ENCODE results near the gene SCP2D1.
"Not testable (repeated sequence)": the region's sequence is repeated elsewhere in the genome, so short reads cannot be mapped to it uniquely, and the experiment has no call there.

SCP2D1 gene

DNA sequence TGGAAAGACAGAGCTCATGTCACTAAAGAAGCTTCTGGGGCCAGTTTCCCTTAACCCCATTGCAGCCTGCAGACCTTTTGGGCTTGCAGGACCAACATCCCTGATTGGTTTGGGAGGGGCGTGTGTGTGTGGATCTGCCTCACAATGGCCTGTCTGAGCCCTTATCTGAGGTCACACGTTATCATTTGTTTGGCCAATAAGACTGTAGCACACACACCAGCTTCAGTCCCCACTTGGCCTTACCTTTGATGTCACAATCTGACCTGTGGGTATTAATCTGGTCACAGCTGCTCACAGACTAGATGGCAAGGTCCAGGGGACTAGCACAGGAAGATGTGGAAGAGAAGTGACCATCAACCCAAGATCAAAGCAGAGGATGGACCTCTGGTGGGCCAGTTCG is at the start of gene SCP2D1:
SCP2D1 (plus strand) TSS at position 301 of the 400 bp plus-strand sequence; CDS start at position 334, 33 bp downstream.
- no peak for DNase-seq (ENCODE audit: low spot score)

DNA sequence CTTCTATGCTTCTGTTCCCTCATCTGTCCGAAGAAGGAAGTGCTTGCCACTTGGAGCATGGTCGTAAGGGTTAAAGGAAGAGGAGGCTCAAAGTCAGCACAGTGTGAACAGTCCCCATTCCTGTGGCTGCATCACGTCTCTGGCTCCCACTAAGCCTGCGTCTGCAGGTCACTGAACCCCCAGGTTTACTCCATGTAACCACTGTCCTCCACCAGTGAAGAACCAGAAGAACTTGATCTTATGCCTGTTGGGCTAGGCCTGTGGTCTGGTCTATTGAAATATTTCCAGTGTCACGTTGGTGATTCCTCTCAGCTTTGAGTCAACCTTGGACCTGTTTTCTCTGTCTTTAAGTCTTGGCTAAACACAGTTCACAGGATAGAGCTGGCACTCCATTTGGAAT is 45.9 kb upstream of the SCP2D1 start:
- no peak for DNase-seq (ENCODE audit: low spot score)

GRCh38 chr20:18773566-18773965 is 40.0 kb upstream of the SCP2D1 start:
- no peak for DNase-seq (ENCODE audit: low spot score)

DNA sequence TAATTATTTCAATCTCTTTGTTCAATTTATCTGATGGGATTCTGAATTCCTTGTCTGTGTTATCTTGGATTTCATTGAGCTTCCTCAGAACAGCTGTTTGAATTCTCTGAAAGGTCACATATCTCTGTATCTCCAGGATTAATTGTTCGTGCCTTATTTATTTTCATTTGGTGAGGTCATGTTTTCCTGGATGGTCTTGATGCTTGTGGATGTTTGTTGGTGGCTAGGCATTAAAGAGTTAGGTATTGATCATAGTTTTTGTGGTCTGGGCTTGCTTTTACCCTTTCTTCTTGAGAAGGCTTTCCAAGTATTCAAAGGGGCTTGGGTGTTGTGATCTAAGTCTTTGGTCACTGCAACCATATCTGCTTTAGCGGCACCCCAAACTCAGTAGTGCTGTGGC is 39.4 kb upstream of the SCP2D1 start:
- DNase-seq (ENCODE audit: low spot score) = no peak

- no peak for DNase-seq (ENCODE audit: low spot score)
Observed at GRCh38 chr20:18775633-18776032, 38.0 kb upstream of the SCP2D1 start.

DNA sequence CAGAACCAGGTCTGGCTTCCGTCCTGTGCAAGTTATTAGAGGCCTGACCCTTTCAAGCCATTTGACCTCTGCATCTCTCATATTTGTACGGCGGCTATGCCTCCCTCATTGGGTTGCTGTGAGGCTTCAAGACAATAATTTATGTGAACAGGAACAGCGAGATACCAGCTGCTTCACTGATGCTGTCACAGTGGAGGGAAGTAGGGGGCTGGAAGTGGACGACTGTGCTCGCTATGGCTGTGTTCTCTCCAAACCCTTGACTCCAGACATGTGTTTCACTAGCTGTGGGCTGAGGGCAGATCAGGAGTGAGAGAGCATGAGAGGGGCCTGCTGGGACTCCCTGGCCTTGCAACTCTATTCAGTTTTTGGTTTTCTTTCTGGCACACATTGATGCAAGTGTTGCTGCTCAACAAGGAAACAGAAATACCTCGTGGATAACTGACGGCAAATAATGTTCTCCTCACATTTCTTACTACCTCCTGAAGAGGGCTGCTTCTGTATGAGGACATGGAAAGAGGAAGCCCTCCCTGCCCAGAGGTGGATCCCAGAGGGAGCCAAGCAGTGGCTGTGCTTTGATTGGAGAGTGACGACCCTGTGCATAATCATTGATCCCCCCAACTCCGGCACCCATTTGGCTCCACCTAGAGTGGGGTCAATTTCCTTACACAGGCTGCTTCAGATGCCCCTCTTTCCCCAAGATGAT is 34.7 kb upstream of the SCP2D1 start:
- DNase-seq (ENCODE audit: low spot score) = no peak

DNA sequence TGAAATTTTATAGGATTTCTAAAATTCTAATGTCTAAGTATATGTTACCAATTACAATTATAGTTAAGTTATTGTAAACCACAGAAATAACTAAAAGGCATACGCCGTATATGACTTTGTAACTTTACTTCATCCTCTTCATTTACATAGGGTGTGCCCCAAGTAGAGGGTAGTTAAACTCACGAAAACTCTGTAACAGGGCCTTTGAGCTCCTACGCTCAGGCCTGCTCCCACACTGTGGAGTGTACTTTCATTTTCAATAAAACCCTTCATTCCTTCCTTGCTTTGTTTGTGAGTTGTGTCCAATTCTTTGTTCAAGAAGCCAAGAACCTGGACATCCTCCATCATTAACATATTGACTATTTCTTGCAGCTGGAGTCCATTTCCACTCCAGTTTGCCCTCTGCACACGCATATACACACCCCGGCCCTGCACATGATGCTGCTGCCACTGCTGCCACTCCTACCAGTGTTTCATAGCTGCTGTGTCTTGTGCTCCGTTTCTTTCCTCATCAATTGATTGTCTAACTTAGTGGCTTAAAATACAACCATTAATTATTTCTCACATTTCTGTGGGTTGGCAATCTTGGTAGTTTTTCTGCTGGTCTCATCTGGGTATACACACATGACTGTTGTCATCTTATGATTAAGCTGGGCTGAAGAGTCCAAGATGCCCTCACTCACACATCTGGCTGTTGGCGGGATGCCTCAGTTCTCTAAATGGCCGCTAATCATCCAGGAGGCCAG is 33.0 kb upstream of the SCP2D1 start:
- DNase-seq (ENCODE audit: low spot score) = no peak

DNA sequence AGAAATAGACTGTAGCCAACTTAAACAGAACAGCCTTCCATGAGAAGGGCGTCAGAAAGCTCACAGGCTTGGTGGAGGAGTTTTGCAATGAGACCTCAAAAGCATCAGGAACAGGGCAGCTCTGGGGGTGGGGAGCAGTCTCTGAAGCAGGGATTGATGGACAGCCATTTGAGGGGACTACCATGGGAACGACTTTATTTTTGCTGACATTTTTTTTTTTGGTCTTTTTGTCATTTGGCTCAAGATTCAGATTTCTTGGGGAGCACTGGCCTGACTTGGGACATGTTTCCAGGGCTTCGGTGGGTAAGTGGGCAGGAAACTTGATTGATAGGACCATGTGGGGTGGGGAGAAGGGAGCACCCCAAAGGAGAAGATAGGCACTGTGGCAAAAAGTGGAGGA is 32.1 kb upstream of the SCP2D1 start:
- no peak for DNase-seq (ENCODE audit: low spot score)

- no peak for DNase-seq (ENCODE audit: low spot score)
Observed at GRCh38 chr20:18783385-18783959, 30.1 kb upstream of the SCP2D1 start.

DNA sequence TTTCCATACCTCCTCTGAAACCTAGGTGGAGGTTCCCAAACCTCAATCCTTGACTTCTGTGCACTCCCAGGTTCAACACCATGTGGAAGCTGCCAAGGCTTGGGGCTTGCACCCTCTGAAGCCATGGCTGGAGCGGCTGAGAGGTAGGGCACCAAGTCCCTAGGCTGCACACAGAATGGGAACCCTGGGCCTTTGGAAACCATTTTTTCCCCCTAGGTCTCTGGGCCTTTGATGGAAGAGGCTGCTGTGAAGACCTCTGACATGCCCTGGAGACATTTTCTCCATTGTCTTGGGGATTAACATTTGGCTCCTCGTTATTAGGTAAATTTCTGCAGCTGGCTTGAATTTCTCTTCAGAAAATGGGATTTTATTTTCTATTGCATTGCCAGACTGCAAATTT is 26.5 kb upstream of the SCP2D1 start:
- DNase-seq (ENCODE audit: low spot score) = not testable (repeated sequence)

DNA sequence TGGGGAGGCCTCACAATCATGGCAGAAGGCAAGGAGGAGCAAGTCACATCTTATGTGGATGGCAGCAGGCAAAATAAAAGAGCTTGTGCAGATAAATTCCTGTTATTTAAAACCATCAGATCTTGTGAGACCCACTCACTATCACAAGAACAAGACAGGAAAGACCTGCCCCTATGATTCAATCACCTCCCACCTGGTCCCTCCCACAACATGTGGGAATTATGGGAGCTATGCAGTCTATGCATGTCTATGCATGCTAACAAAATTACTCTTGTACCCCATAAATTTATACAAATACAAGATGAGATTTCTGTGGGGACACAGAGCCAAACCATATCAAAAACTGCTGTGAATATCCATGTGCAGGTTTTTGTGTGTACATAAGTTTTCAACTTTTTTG is 25.6 kb upstream of the SCP2D1 start:
- DNase-seq (ENCODE audit: low spot score) = no peak

DNA sequence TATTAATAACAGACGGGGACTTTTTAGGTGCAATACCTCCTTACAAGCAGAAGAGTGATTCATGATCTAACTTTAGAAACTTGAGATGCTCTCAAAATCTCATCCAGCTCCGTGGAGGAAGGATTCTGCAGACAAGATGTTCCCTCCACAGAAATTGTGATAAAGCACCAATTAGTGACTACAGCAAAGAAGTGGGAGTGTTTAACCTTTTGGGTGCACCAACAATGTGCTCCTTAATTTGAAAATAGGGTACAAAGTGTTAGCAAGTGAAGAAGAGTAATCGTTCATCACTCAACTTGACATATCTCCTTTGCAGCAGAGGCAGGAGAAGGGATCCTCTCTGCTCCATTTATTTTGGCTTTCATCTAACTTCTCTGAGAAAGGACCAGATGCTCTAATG is 22.8 kb upstream of the SCP2D1 start:
- DNase-seq (ENCODE audit: low spot score) = no peak

DNA sequence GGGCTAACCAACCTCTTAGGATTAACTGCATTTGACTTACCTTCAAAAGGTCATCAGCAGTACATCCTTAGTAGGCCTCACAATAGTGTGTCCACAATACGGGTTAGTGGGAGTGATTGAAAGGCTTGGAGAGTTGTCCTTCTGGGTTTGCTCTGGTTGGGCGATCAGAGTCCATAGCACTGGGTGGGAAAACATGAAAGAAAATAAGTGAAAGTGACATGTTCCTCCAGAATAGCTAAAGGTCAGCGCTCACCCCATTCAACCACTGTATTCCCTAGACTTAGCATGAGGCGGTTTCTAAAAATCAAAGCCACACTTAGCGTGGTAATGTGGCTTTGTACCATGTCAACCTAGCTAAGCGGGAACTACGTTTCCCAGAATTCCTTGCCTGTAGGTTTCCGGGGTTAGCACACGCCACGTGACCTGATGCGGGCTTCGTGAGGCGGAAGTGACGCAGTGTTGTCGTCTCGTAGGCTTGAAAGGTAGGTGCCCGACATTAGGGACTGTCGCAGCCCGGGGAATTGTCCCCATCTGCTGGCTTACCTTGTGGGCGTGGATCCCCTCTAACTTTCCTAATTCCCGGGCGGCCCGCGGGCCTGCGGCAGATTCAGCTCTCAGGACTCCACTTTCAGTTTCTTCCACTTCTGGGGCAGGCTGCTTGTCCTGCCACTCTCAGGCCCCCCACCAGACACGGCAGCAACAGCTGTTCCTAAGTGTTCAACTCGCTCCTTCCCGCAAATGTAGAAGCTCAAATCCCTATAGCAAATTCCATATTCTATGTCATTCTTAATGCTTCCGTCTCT is 19.8 kb upstream of the SCP2D1 start:
- peak; percentile 89 for DNase-seq (ENCODE audit: low spot score)

DNA sequence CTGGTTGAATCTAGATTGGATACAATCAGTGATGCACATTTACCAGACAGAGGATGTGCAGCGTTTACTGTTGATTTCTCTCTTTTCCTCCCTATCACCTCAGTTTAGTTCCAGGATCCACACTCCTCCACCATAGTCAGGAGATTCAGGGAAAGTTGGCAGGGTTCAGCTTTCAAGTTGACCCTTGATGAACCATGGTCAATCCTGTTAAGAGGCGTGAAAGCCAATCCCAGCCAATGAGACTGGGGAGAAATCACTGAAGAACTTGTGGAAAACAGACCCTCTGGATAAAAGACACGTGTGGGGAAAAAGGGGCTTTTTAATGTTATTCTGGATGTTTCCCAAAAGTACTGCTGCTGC is 19.2 kb upstream of the SCP2D1 start:
- no peak for DNase-seq (ENCODE audit: low spot score)

DNA sequence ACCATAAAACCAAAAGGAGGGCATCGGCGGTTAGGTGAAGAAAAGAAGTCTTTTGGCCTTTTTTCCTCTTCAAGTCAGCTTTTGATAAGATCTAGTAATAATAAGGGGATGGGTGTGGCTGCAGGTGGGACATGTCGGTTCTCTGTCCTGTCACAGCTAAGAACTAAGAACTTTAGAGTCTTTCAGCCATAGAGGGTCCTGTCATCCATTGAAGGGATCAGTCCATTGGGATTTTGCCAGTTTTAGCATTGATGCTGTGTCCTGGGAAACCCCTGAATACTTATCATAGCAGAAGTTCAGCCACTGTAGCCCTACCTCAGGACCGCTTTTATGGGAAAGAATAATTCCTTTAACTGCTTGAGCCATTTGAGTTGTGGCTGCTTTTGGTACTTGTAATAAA is 18.2 kb upstream of the SCP2D1 start:
- DNase-seq (ENCODE audit: low spot score) = no peak

DNA sequence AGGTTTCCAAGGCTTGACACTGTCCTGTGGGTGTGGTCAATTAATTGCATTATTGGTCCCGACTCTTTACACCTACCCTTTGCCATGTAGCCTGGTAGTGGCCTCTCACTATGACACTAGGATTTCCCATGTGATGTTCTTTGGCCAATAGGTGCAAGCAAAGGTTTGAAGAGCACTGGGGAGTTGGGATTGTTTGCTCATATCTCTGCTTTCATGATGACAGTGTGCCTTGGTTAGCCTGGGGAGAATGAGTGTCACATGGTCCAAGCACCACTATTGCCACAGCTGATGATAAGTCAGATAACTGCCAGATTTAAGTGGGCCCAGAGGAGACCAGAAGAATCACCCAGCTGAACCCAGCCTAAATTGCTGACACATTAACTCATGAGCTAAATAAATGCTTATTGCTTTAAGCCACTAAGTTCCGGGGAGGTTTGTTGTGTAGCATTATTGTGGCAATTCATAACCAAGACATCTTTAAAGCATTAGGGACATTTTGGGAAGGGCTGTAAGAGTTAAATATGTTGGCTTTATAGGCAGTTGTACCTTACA is 17.2 kb upstream of the SCP2D1 start:
- no peak for DNase-seq (ENCODE audit: low spot score)

- no peak for DNase-seq (ENCODE audit: low spot score)
Observed at GRCh38 chr20:18801516-18801915, 12.1 kb upstream of the SCP2D1 start.

- DNase-seq (ENCODE audit: low spot score) = no peak
Observed at GRCh38 chr20:18802012-18802634, 11.5 kb upstream of the SCP2D1 start.

DNA sequence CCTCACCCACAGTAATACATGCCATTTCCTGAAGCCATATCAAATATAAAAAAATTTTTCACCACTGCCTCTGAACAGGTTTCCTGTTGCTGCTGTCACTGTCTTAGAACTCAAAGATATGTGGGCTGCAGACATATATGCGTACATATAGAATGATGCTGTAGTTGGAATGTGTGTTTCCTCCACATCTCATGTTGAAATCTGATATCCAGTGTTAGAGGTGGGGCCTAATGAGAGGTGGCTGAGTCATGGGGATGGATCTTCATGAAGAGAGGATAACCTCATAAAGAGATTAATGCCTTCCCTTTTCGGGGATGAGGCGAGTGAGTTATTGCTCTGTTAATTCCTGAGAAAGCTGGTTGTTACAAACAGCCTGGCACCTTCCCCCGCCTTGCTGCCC is 7.7 kb upstream of the SCP2D1 start:
- DNase-seq (ENCODE audit: low spot score) = peak; percentile 31

DNA sequence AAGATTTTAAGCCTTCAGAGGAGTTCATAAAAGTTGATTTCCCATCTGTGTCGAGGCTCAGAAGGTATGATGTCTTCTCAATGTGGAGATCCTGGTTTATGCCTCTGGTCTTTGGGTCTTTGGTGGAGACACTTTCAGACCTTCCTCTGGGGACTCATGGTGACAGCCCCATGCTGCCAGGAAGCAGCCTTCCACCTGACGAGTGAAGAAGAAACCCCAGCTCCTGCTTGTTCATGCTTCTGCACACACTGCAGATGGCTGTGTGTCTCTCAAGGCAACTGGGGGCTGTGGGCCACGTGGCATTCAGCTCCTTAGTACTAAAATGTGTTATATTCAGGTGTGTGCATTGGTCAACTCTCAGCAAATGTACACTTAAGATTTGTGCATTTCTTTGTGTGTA is 4.9 kb upstream of the SCP2D1 start:
- no peak for DNase-seq (ENCODE audit: low spot score)

GRCh38 chr20:18811186-18811585 is 2.4 kb upstream of the SCP2D1 start:
- no peak for DNase-seq (ENCODE audit: low spot score)

DNA sequence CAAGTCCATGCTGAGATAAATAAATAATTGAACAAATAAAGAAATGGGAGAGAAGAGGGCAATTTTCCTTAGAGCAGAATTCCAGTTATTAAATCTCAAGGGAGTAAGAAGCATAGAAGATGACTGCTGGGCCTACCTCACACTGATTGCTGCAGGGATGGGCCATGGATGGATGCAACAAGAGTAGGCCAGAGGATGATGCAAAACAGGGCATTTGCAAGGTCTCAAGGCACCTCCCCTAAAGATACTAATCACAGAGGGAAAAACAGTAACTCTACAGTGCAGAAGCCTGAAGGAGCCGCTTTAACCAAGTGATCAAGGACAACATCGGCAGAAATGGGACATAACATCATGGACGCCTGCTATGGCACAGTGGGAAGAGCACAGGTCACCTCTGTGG is 1.7 kb upstream of the SCP2D1 start:
- DNase-seq (ENCODE audit: low spot score) = no peak

Measured in kidney tubule cell (primary cell).